ENCODE data around the gene RAB18.

Gene RAB18

DNA sequence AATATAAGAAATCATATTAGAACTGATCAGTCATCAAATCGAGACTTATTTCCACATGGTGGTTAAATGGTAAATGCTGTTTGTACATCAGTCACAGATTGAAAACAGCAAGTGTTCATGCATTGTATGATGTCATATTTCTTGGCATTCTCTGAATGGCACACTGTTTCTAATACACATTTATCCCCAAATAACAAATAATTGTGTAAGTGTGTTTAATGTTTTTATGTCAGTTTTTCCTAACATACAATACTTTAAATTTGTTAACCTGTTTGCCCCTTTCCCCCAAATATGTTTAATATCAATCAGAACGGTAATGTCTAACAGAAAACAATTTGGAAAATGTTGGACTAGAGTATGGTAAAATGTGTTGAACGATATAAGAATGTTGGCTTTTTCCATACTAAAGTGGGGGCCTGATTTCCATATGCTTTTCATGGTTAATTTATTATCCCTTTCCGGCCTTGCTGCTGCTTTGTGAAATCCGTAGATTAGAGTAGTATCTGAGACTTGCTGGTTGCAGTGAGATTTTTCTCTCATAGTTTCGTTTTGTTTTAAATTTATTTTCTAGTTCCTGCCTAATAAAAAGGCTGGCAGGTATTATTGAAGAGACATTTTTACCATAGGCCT is 23.7 kb downstream of the RAB18 start:
- TF ChIP-seq, protein P1, sequence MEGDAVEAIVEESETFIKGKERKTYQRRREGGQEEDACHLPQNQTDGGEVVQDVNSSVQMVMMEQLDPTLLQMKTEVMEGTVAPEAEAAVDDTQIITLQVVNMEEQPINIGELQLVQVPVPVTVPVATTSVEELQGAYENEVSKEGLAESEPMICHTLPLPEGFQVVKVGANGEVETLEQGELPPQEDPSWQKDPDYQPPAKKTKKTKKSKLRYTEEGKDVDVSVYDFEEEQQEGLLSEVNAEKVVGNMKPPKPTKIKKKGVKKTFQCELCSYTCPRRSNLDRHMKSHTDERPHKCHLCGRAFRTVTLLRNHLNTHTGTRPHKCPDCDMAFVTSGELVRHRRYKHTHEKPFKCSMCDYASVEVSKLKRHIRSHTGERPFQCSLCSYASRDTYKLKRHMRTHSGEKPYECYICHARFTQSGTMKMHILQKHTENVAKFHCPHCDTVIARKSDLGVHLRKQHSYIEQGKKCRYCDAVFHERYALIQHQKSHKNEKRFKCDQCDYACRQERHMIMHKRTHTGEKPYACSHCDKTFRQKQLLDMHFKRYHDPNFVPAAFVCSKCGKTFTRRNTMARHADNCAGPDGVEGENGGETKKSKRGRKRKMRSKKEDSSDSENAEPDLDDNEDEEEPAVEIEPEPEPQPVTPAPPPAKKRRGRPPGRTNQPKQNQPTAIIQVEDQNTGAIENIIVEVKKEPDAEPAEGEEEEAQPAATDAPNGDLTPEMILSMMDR (IDR thresholded peaks at IDR 0.05; ENCODE audit: extremely low read depth, missing control alignments), result no peak
- DNase-seq (ENCODE audit: low spot score), result no peak

DNA sequence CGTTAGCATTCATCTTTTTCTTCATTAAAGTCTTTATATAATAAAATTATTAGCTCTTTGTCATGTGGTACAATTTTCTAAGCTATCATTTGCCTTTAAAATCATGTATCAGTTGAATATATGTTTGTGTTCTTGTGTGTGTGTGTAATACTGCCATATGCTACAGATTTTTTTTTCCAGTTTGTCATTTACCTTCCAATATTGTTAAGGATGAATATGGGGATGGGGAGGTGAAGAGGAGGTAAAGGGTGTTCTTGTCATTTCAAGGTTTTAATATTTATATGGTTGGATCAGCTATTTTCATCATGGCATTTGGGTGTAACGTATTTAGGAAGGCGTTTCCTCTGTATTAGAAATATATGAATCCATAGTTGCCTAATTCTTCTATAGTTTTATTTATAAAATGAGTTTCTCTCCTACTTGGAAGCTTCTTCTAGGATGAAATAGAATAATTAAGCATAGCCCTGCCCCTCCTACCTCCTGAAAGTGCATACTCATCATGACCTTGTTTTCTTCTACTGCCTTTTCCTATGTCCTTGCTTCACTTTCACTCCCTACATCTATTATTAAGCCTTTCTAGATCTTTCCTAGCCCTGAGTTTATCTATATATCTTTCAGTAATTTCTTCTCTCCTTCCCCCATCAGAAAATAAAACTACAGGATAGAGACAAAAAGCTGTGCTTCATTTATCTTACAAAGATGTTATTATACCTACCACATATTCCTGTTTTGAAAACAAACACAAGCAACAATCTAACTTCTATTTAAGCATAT is 25.1 kb downstream of the RAB18 start:
- TF ChIP-seq, protein P1 (IDR thresholded peaks at IDR 0.05; ENCODE audit: extremely low read depth, missing control alignments), result no peak
- no peak for DNase-seq (ENCODE audit: low spot score)

DNA sequence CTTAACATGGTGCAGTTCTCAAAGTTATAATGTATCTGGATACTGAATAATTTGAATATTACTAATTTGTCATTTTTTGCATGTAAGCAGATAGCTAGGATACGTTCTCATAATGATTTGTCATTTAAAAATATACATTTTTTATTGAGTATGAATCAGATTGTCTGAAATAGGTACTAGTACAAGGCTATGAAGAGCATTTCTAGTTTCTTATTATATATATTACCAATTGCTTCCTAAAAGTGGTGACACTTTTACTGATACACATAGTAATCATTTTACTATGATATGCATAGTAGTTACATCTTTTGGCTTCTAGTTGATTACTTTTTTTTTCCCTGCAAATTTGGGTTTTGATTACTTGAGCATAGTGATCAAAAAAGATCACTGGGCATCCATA is 26.4 kb downstream of the RAB18 start:
- TF ChIP-seq, protein P1 (IDR thresholded peaks at IDR 0.05; ENCODE audit: extremely low read depth, missing control alignments), result no peak

DNA sequence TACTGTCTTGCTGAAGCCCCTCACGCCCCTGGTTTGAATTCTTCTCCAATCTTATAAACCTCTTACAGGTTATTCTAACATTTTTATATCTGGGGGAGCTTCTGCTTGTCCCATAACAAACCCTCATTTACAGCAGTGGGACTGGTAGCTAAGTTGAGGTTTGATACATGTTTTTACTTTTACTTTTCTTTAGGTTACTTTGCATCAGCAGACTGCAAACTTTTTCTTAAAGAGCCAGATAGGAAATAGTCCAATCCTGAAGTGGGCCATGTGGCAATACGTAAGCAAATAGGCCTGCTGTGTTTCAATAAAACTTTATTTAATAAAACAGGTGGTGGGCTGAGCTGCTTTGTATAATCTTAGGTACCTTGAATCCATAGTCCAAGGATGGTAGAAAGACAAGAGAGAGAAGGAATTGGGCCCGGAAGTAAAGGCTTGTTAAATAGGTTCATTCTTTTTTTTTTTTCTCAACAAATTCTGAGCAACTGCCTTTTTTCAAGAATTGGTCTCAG is 27.3 kb downstream of the RAB18 start:
- DNase-seq (ENCODE audit: low spot score), result no peak
- TF ChIP-seq, protein P1 (IDR thresholded peaks at IDR 0.05; ENCODE audit: extremely low read depth, missing control alignments), result no peak

More for the DNA sequence above, 26.4 kb downstream of the RAB18 start:
- DNase-seq (ENCODE audit: low spot score), result no peak

DNA sequence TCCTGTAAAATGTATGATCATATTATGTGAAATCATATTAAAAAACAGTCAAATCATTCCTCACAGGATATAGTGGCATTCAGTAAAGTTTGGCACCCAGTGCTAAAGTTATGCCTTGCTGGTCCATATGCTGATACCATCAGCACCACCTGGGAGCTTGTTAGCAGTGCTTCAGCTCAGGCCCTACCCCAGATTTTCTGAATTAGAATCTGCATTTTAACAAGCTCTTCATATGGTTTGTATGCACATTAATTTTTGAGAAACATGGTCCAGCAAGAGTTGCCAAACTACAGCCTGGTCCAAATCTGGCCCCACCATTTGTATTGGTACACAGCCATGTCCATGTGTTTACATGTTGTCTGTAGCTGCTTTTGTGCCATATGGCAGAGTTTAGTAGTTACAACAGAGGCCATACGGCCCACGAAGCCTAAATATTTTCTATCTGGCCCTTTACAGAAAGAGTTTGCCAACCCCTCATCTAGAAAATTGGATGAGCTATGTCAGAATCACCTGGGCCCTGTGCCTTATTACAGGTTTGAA is 30.1 kb downstream of the RAB18 start:
- DNase-seq (ENCODE audit: low spot score), result no peak
- TF ChIP-seq, protein P1 (IDR thresholded peaks at IDR 0.05; ENCODE audit: extremely low read depth, missing control alignments), result no peak

DNA sequence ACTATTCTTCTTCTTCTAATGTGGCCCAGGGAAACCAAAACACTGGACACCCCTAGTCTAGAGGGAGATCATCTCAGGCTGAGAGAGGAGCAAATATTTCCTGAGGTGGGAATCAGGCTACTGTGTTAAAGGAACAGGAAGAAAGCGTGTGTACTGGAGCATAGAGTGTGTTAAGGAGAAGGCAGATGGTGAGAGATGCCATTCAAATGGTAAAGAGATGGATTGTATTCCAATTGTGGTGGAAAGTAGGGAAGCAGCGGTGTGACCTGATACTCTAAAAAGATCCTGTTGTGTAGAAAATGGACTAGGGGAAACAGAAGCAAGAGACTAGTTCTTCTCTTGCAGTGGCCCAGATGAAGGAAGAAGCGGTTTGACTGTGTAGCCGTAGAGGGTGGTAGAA is 31.2 kb downstream of the RAB18 start:
- no peak for DNase-seq (ENCODE audit: low spot score)
- TF ChIP-seq, protein P1 (IDR thresholded peaks at IDR 0.05; ENCODE audit: extremely low read depth, missing control alignments), result no peak

DNA sequence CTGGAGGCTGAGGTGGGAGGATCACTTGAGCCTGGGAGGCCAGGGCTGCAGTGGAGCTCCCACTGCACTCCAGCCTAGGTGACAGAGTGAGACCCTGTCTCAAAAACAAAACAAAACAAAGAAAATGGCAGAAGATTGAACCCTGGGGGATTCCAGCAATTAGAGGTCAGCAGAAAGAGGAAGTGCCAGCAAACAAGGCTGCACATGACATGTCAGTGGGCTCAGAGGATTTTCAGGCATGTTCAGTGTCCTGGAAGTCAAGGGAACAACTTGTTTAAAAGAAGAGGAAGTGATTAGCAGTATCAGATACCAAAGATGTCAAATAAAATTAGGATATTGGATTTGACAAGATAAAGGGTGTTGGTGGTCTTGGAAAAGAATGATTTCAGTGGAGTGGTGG is 32.3 kb downstream of the RAB18 start:
- DNase-seq (ENCODE audit: low spot score), result no peak
- TF ChIP-seq, protein P1 (IDR thresholded peaks at IDR 0.05; ENCODE audit: extremely low read depth, missing control alignments), result no peak
